Lower lobe of right lung (tissue), 2 donors: ENCODE data around the gene CHRNA1. TPM values are rescaled to one million over a fixed set of nuclear protein-coding genes. Genes with fewer than 3 reads are reported as not detected.

Experiments used
- ATAC-seq, 2 donors: fragments of 200-7000 bp; cut with Tn5 transposase; one replicate each; pipeline ENCODE4 v1.9.1; 2020 to 2022; ENCODE audit warnings: mild to moderate bottlenecking in 2 of 2, moderate library complexity in 2 of 2
- DNase-seq: peaks from one replicate; pipeline ENCODE4 v3.0.0-alpha.2; 2020
- H3K27ac ChIP-seq: fragments of 200-600 bp; one replicate; pipeline ENCODE4 v1.8.0; 2022
- H3K27me3 ChIP-seq: fragments of 200-600 bp; one replicate; pipeline ENCODE4 v1.8.0; 2022; ENCODE audit warnings: low read depth
- H3K36me3 ChIP-seq: fragments of 200-600 bp; one replicate; pipeline ENCODE4 v1.8.0; 2022; ENCODE audit warnings: mild to moderate bottlenecking
- H3K4me1 ChIP-seq: fragments of 200-600 bp; one replicate; pipeline ENCODE4 v1.8.0; 2022
- H3K4me3 ChIP-seq: fragments of 200-600 bp; one replicate; pipeline ENCODE4 v1.8.0; 2022; ENCODE audit warnings: mild to moderate bottlenecking
- H3K9me3 ChIP-seq: fragments of 200-600 bp; one replicate; pipeline ENCODE4 v1.8.0; 2022
- CTCF ChIP-seq: fragments of 200-600 bp; IDR thresholded peaks from one replicate; pipeline ENCODE4 v1.8.0; 2022; ENCODE audit warnings: antibody characterized with exemption, mild to moderate bottlenecking
- intact Hi-C: fragments of 100-400 bp; cut with DNase I; formaldehyde crosslinking; loops from one replicate; pipeline ENCODE4 v1.11.0; 2022
- total RNA-seq: library from RNA; stranded (reverse); fragmentation: NEBNext Ultra II Directional; extraction: Animal tissue kit (Norgen Biotek cat#: 25700); gene quantifications from one replicate; pipeline ENCODE4 v1.2.1, GENCODE V29; 2021
- donor health status: DM: no; HTN: yes; CAD: no; lungs with severe emphysema.

The CHRNA1 gene
- total RNA-seq, 1 donor from 2014 or later: not detected

DNA sequence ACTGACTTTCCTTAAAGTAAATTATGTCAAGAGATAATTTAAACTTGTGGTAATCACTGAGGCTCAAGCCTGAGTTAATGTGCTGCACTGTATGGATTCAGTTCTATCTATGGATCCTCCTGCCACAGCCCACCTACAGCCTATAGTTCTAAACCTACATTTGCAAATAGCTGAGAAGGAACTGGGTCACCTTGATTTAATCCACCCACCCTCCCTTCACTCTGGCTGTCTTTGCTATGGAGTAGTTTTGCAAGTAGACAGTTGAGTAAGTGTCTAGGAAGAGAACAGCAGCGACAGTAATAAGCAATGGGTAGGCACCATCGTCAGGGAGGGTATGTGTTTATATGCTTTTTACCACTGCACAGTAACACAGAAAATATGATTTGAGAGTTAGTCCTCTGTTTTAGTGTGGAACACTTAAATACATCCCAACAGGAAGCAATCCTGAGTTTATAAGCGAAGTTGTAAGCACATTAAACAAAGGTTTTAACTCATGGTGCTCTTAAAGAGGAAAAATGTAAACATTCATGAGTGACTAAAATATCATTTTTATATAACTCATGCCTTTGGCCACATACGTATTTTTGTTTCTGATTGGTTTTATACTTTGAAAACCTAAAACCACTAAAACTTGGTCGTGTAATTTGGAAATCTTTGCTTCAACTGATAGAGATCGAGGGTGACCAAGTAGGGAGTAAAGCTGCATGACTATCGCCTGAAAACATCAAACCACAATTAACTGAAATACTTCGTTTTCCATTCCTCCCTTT, 36.3 kb upstream of the CHRNA1 start:
- ATAC-seq (no peak), DNase-seq (no peak)
- Histone ChIP-seq H3K4me3 (no peak overlapping the region), H3K36me3 (peaks cover 7% of the 10 kb centered on the region), H3K27me3 (no peaks in the 10 kb centered on the region), H3K9me3 (no peaks in the 10 kb centered on the region), H3K4me1 (no peaks in the 10 kb centered on the region), H3K27ac (no peak overlapping the region)
- TF ChIP-seq CTCF: no peak
- intact Hi-C loops: no loop called here

DNA sequence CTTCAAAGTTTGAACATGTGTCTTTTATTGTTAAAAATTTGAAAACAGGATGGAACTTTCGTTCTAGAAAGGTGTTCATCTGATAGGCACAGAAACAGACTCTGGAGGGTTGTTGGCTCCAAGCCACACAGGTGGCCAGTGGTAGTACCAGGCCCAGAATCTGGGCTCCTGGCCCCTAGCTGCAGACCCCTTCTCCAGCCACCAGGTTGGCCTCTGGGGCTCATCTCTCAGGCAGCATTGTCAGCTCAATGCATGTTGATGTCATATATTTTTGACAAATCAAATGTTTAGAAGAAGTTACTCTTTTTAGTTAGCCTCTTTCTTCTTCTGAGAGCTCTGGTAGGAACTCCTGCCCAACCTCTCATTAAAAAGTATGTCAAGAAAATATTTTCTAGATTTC, 34.5 kb upstream of the CHRNA1 start:
- H3K27ac ChIP-seq: no peak overlapping the region
- ATAC-seq: no peak

DNA sequence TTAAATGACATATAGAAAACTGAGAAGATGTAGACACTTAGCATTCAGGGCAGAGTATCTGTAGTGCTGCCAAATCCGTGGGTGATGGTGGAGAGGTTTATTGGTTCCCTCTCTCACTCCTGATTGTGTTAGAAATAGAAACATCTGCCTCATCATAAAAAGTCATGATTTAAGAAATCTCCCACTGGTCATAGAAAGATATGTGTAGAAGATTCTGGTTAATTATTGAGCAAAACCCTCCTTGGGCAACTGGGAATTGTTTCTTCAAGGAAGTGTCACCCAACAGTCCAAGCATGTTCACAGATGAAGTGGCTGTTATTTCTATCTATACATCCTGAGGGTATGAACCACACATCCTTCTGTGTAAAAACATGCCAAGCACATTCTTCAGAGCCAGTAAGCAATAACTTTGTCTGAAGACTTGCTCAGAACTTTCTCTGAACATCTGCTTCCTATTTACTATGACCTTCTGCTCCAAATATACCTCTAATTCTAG, 33.6 kb upstream of the CHRNA1 start:
- H3K9me3 ChIP-seq: no peaks in the 10 kb centered on the region
- no peak overlapping the region for H3K4me3 ChIP-seq
- ATAC-seq (no peak), DNase-seq (no peak)
- TF ChIP-seq CTCF: no peak
- no peaks in the 10 kb centered on the region for H3K27me3 ChIP-seq
- H3K36me3 ChIP-seq: peaks cover 7% of the 10 kb centered on the region
- no peak overlapping the region for H3K27ac ChIP-seq
- intact Hi-C loops: no loop called here
- H3K4me1 ChIP-seq: no peaks in the 10 kb centered on the region

More for the DNA sequence above, 34.5 kb upstream of the CHRNA1 start:
- Histone ChIP-seq H3K9me3 (no peaks in the 10 kb centered on the region), H3K4me3 (no peak overlapping the region), H3K4me1 (no peaks in the 10 kb centered on the region), H3K36me3 (peaks cover 7% of the 10 kb centered on the region), H3K27me3 (no peaks in the 10 kb centered on the region)
- no peak for DNase-seq
- intact Hi-C loops: no loop called here
- no peak for TF ChIP-seq CTCF

- ATAC-seq: no peak
- no peak overlapping the region for H3K27ac ChIP-seq
Observed at GRCh38 chr2:174796319-174796771, 32.1 kb upstream of the CHRNA1 start.

DNA sequence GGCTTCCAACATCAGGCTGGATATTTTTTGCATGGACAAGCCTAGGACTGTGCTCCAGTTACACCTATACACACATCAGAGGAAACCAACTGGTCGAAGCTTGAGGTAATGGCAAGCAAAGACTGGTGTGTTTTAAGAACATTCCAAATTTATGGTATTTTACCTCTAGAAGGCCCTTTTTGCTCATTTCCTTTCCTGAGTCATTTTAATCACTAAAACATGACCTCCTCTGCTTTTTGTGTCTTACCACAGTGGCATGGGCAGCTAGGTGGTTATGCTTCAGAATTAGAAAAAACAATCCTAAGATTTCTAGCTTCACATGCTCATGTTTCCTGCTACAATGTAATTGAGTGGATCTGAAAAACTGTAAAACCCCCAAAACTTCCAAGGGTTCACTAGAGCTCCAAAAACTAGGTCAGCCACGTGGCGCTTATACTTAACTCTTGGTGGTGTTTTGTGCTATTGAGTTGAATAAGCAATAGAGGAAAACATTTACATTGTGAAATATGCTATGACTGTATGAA, 30.6 kb upstream of the CHRNA1 start:
- no peak for DNase-seq
- H3K27ac ChIP-seq: no peak overlapping the region
- H3K4me1 ChIP-seq: no peaks in the 10 kb centered on the region
- peaks cover 5% of the 10 kb centered on the region for H3K36me3 ChIP-seq
- TF ChIP-seq CTCF: no peak
- no peaks in the 10 kb centered on the region for H3K9me3 ChIP-seq
- ATAC-seq: no peak
- no peak overlapping the region for H3K4me3 ChIP-seq
- intact Hi-C loops: no loop called here
- no peaks in the 10 kb centered on the region for H3K27me3 ChIP-seq

More at GRCh38 chr2:174796319-174796771, 32.1 kb upstream of the CHRNA1 start:
- H3K27me3 ChIP-seq: no peaks in the 10 kb centered on the region
- no peaks in the 10 kb centered on the region for H3K9me3 ChIP-seq
- H3K36me3 ChIP-seq: peaks cover 7% of the 10 kb centered on the region
- intact Hi-C loops: no loop called here
- no peaks in the 10 kb centered on the region for H3K4me1 ChIP-seq
- TF ChIP-seq CTCF: no peak
- H3K4me3 ChIP-seq: no peak overlapping the region
- DNase-seq: no peak
